ENCODE data around the gene ST3GAL2. TPM values are rescaled to one million over a fixed set of nuclear protein-coding genes. Genes with fewer than 3 reads are reported as not detected.

ST3GAL2 gene
- total and polyA plus RNA-seq, 9 of the 15 experiments (the other 6 are each of a cell fraction or from before 2014, with no cell fraction given) = 1.5 to 108 (median 34.3) TPM

GRCh38 chr16:70430667-70431536, 8.0 kb downstream of the ST3GAL2 start (continued):
- TF ChIP-seq GMEB1 (CRISPR knock-in tag; IDR thresholded peaks at IDR 0.05) (peak; percentile 50), ZNF584 (CRISPR knock-in tag; IDR thresholded peaks at IDR 0.05; ENCODE audit: low read depth) (peak; percentile 43; the same call in 1 of the 2 replicates), ZNF146 (CRISPR knock-in tag; IDR thresholded peaks at IDR 0.05; ENCODE audit: unreplicated experiment) (no peak), CHD4 (IDR thresholded peaks at IDR 0.05; ENCODE audit: insufficient read depth, insufficient replicate concordance, low read depth, low read length, poor library complexity, severe bottlenecking) (no peak), ILK (tag; IDR thresholded peaks at IDR 0.05; ENCODE audit: borderline replicate concordance, low read depth) (0 out of 2 replicates have a peak, but pooled peaks have one; percentile 25), FOXK2 (conservative IDR thresholded peaks at IDR 0.05 in 1 of 2, IDR thresholded peaks at IDR 0.05 in 1 of 2; ENCODE audit: low read depth in 2 of 2) (0 out of 4 replicates have a peak, but pooled peaks of 1 of the 2 experiments have one; percentile 24), ZBTB11 (CRISPR knock-in tag; IDR thresholded peaks at IDR 0.05) (peak in 1 of 3 experiments; percentile 97; a peak in 2 of 6 replicates), TEAD1 (CRISPR knock-in tag; IDR thresholded peaks at IDR 0.05) (0 out of 4 replicates have a peak, but pooled peaks of 1 of the 2 experiments have one; percentile 35), GTF3C2 (IDR thresholded peaks at IDR 0.05; ENCODE audit: borderline replicate concordance, extremely low read depth, insufficient read length) (no peak), ATF2 (CRISPR knock-in tag; IDR thresholded peaks at IDR 0.05) (no peak), ZNF76 (CRISPR knock-in tag; IDR thresholded peaks at IDR 0.05; ENCODE audit: borderline replicate concordance) (0 out of 2 replicates have a peak, but pooled peaks have one; percentile 48), NUFIP1 (IDR thresholded peaks at IDR 0.05; ENCODE audit: partially characterized antibody) (no peak)

Data from K562 (cell line).